Brain microvascular endothelial cell (primary cell): ENCODE measurements around the gene RENBP.

Experiments used
- DNase-seq: peaks from one replicate; pipeline ENCODE4 v3.0.0-alpha.2; 2020
- H3K27ac ChIP-seq: fragments of 250-450 bp; sonication (Bioruptor Pico); 2 replicates; pipeline ENCODE4 v1.5.1; 2020; ENCODE audit warnings: mild to moderate bottlenecking, moderate library complexity
- H3K27me3 ChIP-seq: fragments of 250-450 bp; sonication (Bioruptor Pico); replicated peaks from 2 replicates; pipeline ENCODE4 v1.5.1; 2020; ENCODE audit warnings: mild to moderate bottlenecking
- H3K36me3 ChIP-seq: fragments of 250-450 bp; sonication (Bioruptor Pico); replicated peaks from 2 replicates; pipeline ENCODE4 v1.5.1; 2020; ENCODE audit warnings: mild to moderate bottlenecking
- H3K4me3 ChIP-seq: 2 replicates; pipeline ENCODE4 v1.5.1; 2011; ENCODE audit warnings: low read depth, mild to moderate bottlenecking, control low read depth, low read length, moderate library complexity
- CTCF ChIP-seq: IDR thresholded peaks from 2 replicates; pipeline ENCODE4 v1.5.1; 2011; ENCODE audit warnings: low read depth, mild to moderate bottlenecking, moderate library complexity, low read length, control low read depth, inconsistent platforms; ENCODE audit errors: missing control alignments
- in situ Hi-C: cut with HindIII; loops from 2 replicates; pipeline ENCODE4 v1.10.0; 2017; ENCODE audit warnings: low sequenced_read_pairs, low pct_ligation_motif_present

Gene RENBP

GRCh38 chrX:153902385-153902784, 42.1 kb downstream of the RENBP start:
- H3K27ac ChIP-seq, result no peak overlapping the region
- in situ Hi-C loops, result no loop called here
- H3K36me3 ChIP-seq, result no peaks in the 10 kb centered on the region
- no peak overlapping the region for H3K4me3 ChIP-seq
- TF ChIP-seq CTCF, result no peak
- no peak for DNase-seq
- H3K27me3 ChIP-seq, result no peaks in the 10 kb centered on the region

- DNase-seq, result no peak
- Histone ChIP-seq H3K27me3 (no peaks in the 10 kb centered on the region), H3K27ac (no peak overlapping the region), H3K36me3 (no peaks in the 10 kb centered on the region), H3K4me3 (no peak overlapping the region)
- in situ Hi-C loops, result no loop called here
- TF ChIP-seq CTCF, result no peak
These were observed 42.7 kb downstream of the RENBP start for GRCh38 chrX:153901753-153902140.

GRCh38 chrX:153900831-153901752, 43.4 kb downstream of the RENBP start:
- Histone ChIP-seq H3K27ac (no peak overlapping the region), H3K36me3 (no peaks in the 10 kb centered on the region), H3K27me3 (no peaks in the 10 kb centered on the region), H3K4me3 (no peak overlapping the region)
- peak; percentile 75 for DNase-seq
- TF ChIP-seq CTCF, result no peak
- in situ Hi-C loops, result no loop called here

- no peak for DNase-seq
- in situ Hi-C loops, result no loop called here
- no peak for TF ChIP-seq CTCF
- Histone ChIP-seq H3K27ac (no peak overlapping the region), H3K27me3 (no peaks in the 10 kb centered on the region), H3K4me3 (no peak overlapping the region), H3K36me3 (no peaks in the 10 kb centered on the region)
These were observed 46.5 kb downstream of the RENBP start for GRCh38 chrX:153897899-153898298.

GRCh38 chrX:153889123-153889522, 55.3 kb downstream of the RENBP start:
- Histone ChIP-seq H3K36me3 (no peaks in the 10 kb centered on the region), H3K4me3 (no peak overlapping the region), H3K27me3 (peaks cover 12% of the 10 kb centered on the region), H3K27ac (no peak overlapping the region)
- no peak for TF ChIP-seq CTCF
- in situ Hi-C loops, result no loop called here
- no peak for DNase-seq

GRCh38 chrX:153888344-153888743, 56.1 kb downstream of the RENBP start:
- no peak overlapping the region for H3K27ac ChIP-seq
- no peaks in the 10 kb centered on the region for H3K36me3 ChIP-seq
- no peak for TF ChIP-seq CTCF
- no peak for DNase-seq
- H3K4me3 ChIP-seq, result no peak overlapping the region
- peaks cover 12% of the 10 kb centered on the region for H3K27me3 ChIP-seq
- in situ Hi-C loops, result no loop called here
